Left lung (tissue), 10 donors: Measurements from ENCODE around the gene HLF. TPM values are rescaled to one million over a fixed set of nuclear protein-coding genes. Genes with fewer than 3 reads are reported as not detected.
A peak's percentile ranks its signal among the peaks of the same experiment; 100 is the strongest.
"Not testable (repeated sequence)": the region's sequence is repeated elsewhere in the genome, so short reads cannot be mapped to it uniquely, and the experiment has no call there.

ENCODE experiments used
- ATAC-seq: fragments of 200-7000 bp; cut with Tn5 transposase; one replicate; pipeline ENCODE4 v1.9.1; 2020; ENCODE audit warnings: moderate library complexity
- DNase-seq, 4 donors: peaks; one replicate each; pipeline ENCODE4 v3.0.0-alpha.2; 2013 to 2020
- H3K27ac ChIP-seq, 2 donors: fragments of 200-600 bp; sonication (generic) in 1 of 2; one replicate each; pipeline versions ENCODE4 v1.5.0 to v1.8.0; 2020 to 2021
- H3K27me3 ChIP-seq, 2 donors: fragments of 200-600 bp; sonication (generic) in 1 of 2; one replicate each; pipeline versions ENCODE4 v1.5.0 to v1.8.0; 2020 to 2021
- H3K36me3 ChIP-seq, 2 donors: fragments of 200-600 bp; sonication (generic) in 1 of 2; one replicate each; pipeline versions ENCODE4 v1.5.0 to v1.8.0; 2020 to 2021
- H3K4me1 ChIP-seq, 2 donors: fragments of 200-600 bp; one replicate each; pipeline ENCODE4 v1.8.0; 2021
- H3K4me3 ChIP-seq, 2 donors: fragments of 200-600 bp; sonication (generic) in 1 of 2; one replicate each; pipeline versions ENCODE4 v1.5.0 to v1.8.0; 2020 to 2021; ENCODE audit warnings: mild to moderate bottlenecking in 1 of 2
- H3K9me3 ChIP-seq, 2 donors: fragments of 200-600 bp; sonication (generic) in 1 of 2; one replicate each; pipeline versions ENCODE4 v1.5.0 to v1.8.0; 2020 to 2021
- intact Hi-C, 2 donors: fragments of 100-400 bp; cut with DNase I; formaldehyde crosslinking; loops; one replicate each; pipeline versions ENCODE4 v1.11.2 to v1.14.2; 2022
- polyA plus RNA-seq, 6 donors: library from polyadenylated mRNA; unstranded; fragments of 120-200 nt; gene quantifications; one replicate each; pipeline ENCODE4 v1.2.1, GENCODE V29; 2013; ENCODE audit not compliant: insufficient read length in 6 of 6
- total RNA-seq, 2 donors: library from RNA; stranded (reverse); fragmentation: NEBNext Ultra II Directional; extraction: Animal tissue kit (Norgen Biotek cat#: 25700); gene quantifications; one replicate each; pipeline ENCODE4 v1.2.1, GENCODE V29; 2021
- TF ChIP-seq, protein P1 (sequence below), 2 donors: fragments of 200-600 bp; sonication (generic) in 1 of 2; IDR thresholded peaks; one replicate each; pipeline versions ENCODE4 v1.5.0 to v1.8.0; 2021; ENCODE audit warnings: antibody characterized with exemption in 2 of 2
- donor health status: DM: no; HTN: yes; CAD: no.
- donor health status: DM: no; HTN: no; CAD: no.

Gene HLF
- total and polyA plus RNA-seq, 8 donors, result 3.0 to 9.9 (median 4.8) TPM

- H3K27ac ChIP-seq, result no peak overlapping the region
- H3K27me3 ChIP-seq, result no peaks in the 10 kb centered on the region
Observed at GRCh38 chr17:55327225-55328088, 62.7 kb downstream of the HLF start.

DNA sequence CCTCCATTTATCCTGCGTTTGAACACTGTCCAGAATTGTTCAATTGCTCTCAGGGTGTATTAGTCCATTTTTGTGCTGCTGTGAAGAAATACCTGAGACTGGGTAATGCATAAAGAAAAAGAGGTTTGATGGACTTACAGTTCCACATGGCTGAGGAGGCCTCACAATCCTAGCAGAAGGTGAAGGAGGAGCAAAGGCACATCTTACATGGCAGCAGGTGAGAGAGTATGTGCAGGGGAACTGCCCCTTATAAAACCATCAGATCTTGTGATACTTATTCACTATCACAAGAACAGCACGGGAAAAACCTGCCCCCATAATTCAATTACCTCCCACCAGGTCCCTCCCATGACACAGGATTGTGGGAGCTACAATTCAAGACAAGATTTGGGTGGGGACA is 63.8 kb downstream of the HLF start:
- H3K27ac ChIP-seq, intact Hi-C loops, ATAC-seq, H3K4me3 ChIP-seq, DNase-seq, H3K27me3 ChIP-seq, H3K36me3 ChIP-seq, H3K9me3 ChIP-seq, H3K4me1 ChIP-seq: not testable (repeated sequence)

More at GRCh38 chr17:55327225-55328088, 62.7 kb downstream of the HLF start:
- Histone ChIP-seq H3K9me3 (no peaks in the 10 kb centered on the region), H3K4me3 (no peak overlapping the region), H3K4me1 (no peaks in the 10 kb centered on the region), H3K36me3 (no peaks in the 10 kb centered on the region)
- TF ChIP-seq, protein P1, sequence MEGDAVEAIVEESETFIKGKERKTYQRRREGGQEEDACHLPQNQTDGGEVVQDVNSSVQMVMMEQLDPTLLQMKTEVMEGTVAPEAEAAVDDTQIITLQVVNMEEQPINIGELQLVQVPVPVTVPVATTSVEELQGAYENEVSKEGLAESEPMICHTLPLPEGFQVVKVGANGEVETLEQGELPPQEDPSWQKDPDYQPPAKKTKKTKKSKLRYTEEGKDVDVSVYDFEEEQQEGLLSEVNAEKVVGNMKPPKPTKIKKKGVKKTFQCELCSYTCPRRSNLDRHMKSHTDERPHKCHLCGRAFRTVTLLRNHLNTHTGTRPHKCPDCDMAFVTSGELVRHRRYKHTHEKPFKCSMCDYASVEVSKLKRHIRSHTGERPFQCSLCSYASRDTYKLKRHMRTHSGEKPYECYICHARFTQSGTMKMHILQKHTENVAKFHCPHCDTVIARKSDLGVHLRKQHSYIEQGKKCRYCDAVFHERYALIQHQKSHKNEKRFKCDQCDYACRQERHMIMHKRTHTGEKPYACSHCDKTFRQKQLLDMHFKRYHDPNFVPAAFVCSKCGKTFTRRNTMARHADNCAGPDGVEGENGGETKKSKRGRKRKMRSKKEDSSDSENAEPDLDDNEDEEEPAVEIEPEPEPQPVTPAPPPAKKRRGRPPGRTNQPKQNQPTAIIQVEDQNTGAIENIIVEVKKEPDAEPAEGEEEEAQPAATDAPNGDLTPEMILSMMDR (IDR thresholded peaks at IDR 0.05), result no peak
- ATAC-seq, result no peak
- no peak for DNase-seq
- intact Hi-C loops, result no loop called here

GRCh38 chr17:55330344-55330933 is 65.7 kb downstream of the HLF start:
- no peaks in the 10 kb centered on the region for H3K4me1 ChIP-seq
- TF ChIP-seq, protein P1 (IDR thresholded peaks at IDR 0.05), result no peak
- no peak for DNase-seq

GRCh38 chr17:55332296-55333041 is 67.7 kb downstream of the HLF start:
- TF ChIP-seq, protein P1 (IDR thresholded peaks at IDR 0.05), result no peak
- no peaks in the 10 kb centered on the region for H3K4me1 ChIP-seq
- DNase-seq (peak in 3 of 4 donors; percentile 38 to 69 (median 54)), ATAC-seq (peak; percentile 90)
- H3K9me3 ChIP-seq, result no peaks in the 10 kb centered on the region
- no peaks in the 10 kb centered on the region for H3K27me3 ChIP-seq
- H3K27ac ChIP-seq, result no peak overlapping the region
- H3K4me3 ChIP-seq, result no peak overlapping the region
- no peaks in the 10 kb centered on the region for H3K36me3 ChIP-seq
- intact Hi-C loops, result no loop called here

More at GRCh38 chr17:55330344-55330933, 65.7 kb downstream of the HLF start:
- no peak overlapping the region for H3K27ac ChIP-seq
- no peaks in the 10 kb centered on the region for H3K27me3 ChIP-seq
- no peak overlapping the region for H3K4me3 ChIP-seq
- H3K36me3 ChIP-seq, result no peaks in the 10 kb centered on the region
- H3K9me3 ChIP-seq, result no peaks in the 10 kb centered on the region
- no peak for ATAC-seq
- intact Hi-C loops, result no loop called here

- Histone ChIP-seq H3K4me1 (no peaks in the 10 kb centered on the region), H3K4me3 (no peak overlapping the region), H3K27me3 (no peaks in the 10 kb centered on the region), H3K36me3 (no peaks in the 10 kb centered on the region), H3K27ac (no peak overlapping the region), H3K9me3 (no peaks in the 10 kb centered on the region)
- no peak for DNase-seq
- TF ChIP-seq, protein P1 (IDR thresholded peaks at IDR 0.05), result no peak
- no peak for ATAC-seq
- intact Hi-C loops, result no loop called here
Observed at GRCh38 chr17:55334285-55334684, 69.5 kb downstream of the HLF start.
